HepG2 (cell line): ENCODE data around the gene FCMR. TPM values are rescaled to one million over a fixed set of nuclear protein-coding genes. Genes with fewer than 3 reads are reported as not detected.
A peak's percentile ranks its signal among the peaks of the same experiment; 100 is the strongest.

Source experiments
- AGO2 ChIP-seq: fragments of 200-400 bp; formaldehyde crosslinking; optimal IDR thresholded peaks from 2 replicates; pipeline ENCODE3; 2017; ENCODE audit warnings: mild to moderate bottlenecking, low read depth, low read length, moderate library complexity
- CCDC6 ChIP-seq: sonication (generic); formaldehyde crosslinking; IDR thresholded peaks from 2 replicates; pipeline ENCODE4 v1.8.1; 2022; ENCODE audit warnings: mild to moderate bottlenecking, missing genetic modification reagents, moderate library complexity
- FOXC1 ChIP-seq: sonication (generic); formaldehyde crosslinking; IDR thresholded peaks from 2 replicates; pipeline ENCODE4 v1.8.0; 2022; ENCODE audit warnings: mild to moderate bottlenecking, missing genetic modification reagents, borderline replicate concordance
- IRX3 ChIP-seq: sonication (generic); formaldehyde crosslinking; IDR thresholded peaks from 2 replicates; pipeline ENCODE4 v1.8.1; 2023; ENCODE audit warnings: mild to moderate bottlenecking, low read depth, missing genetic modification reagents, borderline replicate concordance
- MED1 ChIP-seq: sonication (generic); formaldehyde crosslinking; IDR thresholded peaks from 2 replicates; pipeline ENCODE4 v1.4.0; 2020; ENCODE audit warnings: missing genetic modification reagents
- MZF1 ChIP-seq: sonication (generic); formaldehyde crosslinking; IDR thresholded peaks from 2 replicates; pipeline ENCODE4 v1.8.1; 2023; ENCODE audit warnings: mild to moderate bottlenecking, missing genetic modification reagents, borderline replicate concordance
- PRPF4 ChIP-seq: fragments of 200-400 bp; formaldehyde crosslinking; IDR thresholded peaks from 2 replicates; pipeline ENCODE4 v1.6.1; 2016; ENCODE audit warnings: low read length, low read depth; ENCODE audit not compliant: poor library complexity, severe bottlenecking
- RELA ChIP-seq: sonication (generic); formaldehyde crosslinking; IDR thresholded peaks from 2 replicates; pipeline ENCODE4 v1.4.0; 2020; ENCODE audit warnings: missing genetic modification reagents
- RXRA ChIP-seq: sonication (generic); formaldehyde crosslinking; IDR thresholded peaks from 2 replicates; pipeline ENCODE4 v1.5.1; 2020; ENCODE audit warnings: missing genetic modification reagents
- SNAI1 ChIP-seq: sonication (generic); formaldehyde crosslinking; IDR thresholded peaks from 2 replicates; pipeline ENCODE4 v1.5.0; 2020; ENCODE audit warnings: mild to moderate bottlenecking, missing genetic modification reagents, borderline replicate concordance
- TCF12 ChIP-seq, 2 experiments: fragments of 450-650 bp in 1 of 2; sonication (generic) in 1 of 2; formaldehyde crosslinking in 1 of 2; IDR thresholded peaks; 2 replicates each; pipeline versions ENCODE4 v1.6.1 to v1.8.0; 2017 to 2022; ENCODE audit warnings: antibody characterized with exemption in 1 of 2, mild to moderate bottlenecking in 1 of 2, missing genetic modification reagents in 1 of 2, moderate library complexity in 1 of 2
- TRIM24 ChIP-seq: sonication (generic); formaldehyde crosslinking; IDR thresholded peaks from 2 replicates; pipeline ENCODE4 v1.8.0; 2022; ENCODE audit warnings: mild to moderate bottlenecking, missing genetic modification reagents
- ZNF367 ChIP-seq: sonication (generic); formaldehyde crosslinking; IDR thresholded peaks from 2 replicates; pipeline ENCODE4 v1.4.0; 2020; ENCODE audit warnings: missing genetic modification reagents, borderline replicate concordance
- ZNF550 ChIP-seq: sonication (generic); formaldehyde crosslinking; IDR thresholded peaks from 2 replicates; pipeline ENCODE4 v1.4.0; 2020; ENCODE audit warnings: mild to moderate bottlenecking, missing genetic modification reagents, borderline replicate concordance
- polyA plus RNA-seq, 8 experiments: library from polyadenylated mRNA; depleted of rRNA in 3 of 8; stranded (reverse) in 7 of 8; unstranded in 1 of 8; fragments of >200 nt; fragmentation: Illumina TruSeq in 4 of 8; extraction: Trizol in 4 of 8; gene quantifications; 2 replicates each; pipeline versions ENCODE4 v1.2.1 to v1.2.3, GENCODE V29; 2011 to 2016; ENCODE audit warnings: low read depth in 4 of 8, missing spikeins in 1 of 8, mixed read lengths in 1 of 8; ENCODE audit not compliant: insufficient read depth in 1 of 8
- total RNA-seq, 5 experiments: library from RNA; depleted of rRNA; stranded (reverse); fragments of >200 nt; fragmentation: Illumina TruSeq; extraction: Trizol; gene quantifications; 2 replicates each; pipeline ENCODE4 v1.2.3, GENCODE V29; 2016; ENCODE audit warnings: low read depth in 1 of 5
- TF ChIP-seq, protein P1 (sequence below), 2 experiments: sonication (generic) in 1 of 2; formaldehyde crosslinking in 1 of 2; IDR thresholded peaks; 2 replicates each; pipeline versions ENCODE4 v1.6.1 to v1.9.0; 2014 to 2022; ENCODE audit warnings: antibody characterized with exemption in 1 of 2, borderline replicate concordance in 1 of 2, inconsistent platforms in 1 of 2, low read depth in 1 of 2, missing genetic modification reagents in 1 of 2
- TF ChIP-seq, protein P2 (sequence below): sonication (generic); formaldehyde crosslinking; IDR thresholded peaks from 2 replicates; pipeline ENCODE4 v1.4.0; 2020; ENCODE audit warnings: missing genetic modification reagents
- TF ChIP-seq, protein P3 (sequence below): IDR thresholded peaks from 2 replicates; pipeline ENCODE4 v1.6.1; 2016
- TF ChIP-seq, protein P4 (sequence below): sonication (generic); formaldehyde crosslinking; IDR thresholded peaks from 2 replicates; pipeline ENCODE4 v1.8.0; 2022; ENCODE audit warnings: missing genetic modification reagents, low read depth, mild to moderate bottlenecking, borderline replicate concordance

FCMR gene
- total and polyA plus RNA-seq, 2 of the 13 experiments (the other 11 are each of a cell fraction or from before 2014, with no cell fraction given): not detected

DNA sequence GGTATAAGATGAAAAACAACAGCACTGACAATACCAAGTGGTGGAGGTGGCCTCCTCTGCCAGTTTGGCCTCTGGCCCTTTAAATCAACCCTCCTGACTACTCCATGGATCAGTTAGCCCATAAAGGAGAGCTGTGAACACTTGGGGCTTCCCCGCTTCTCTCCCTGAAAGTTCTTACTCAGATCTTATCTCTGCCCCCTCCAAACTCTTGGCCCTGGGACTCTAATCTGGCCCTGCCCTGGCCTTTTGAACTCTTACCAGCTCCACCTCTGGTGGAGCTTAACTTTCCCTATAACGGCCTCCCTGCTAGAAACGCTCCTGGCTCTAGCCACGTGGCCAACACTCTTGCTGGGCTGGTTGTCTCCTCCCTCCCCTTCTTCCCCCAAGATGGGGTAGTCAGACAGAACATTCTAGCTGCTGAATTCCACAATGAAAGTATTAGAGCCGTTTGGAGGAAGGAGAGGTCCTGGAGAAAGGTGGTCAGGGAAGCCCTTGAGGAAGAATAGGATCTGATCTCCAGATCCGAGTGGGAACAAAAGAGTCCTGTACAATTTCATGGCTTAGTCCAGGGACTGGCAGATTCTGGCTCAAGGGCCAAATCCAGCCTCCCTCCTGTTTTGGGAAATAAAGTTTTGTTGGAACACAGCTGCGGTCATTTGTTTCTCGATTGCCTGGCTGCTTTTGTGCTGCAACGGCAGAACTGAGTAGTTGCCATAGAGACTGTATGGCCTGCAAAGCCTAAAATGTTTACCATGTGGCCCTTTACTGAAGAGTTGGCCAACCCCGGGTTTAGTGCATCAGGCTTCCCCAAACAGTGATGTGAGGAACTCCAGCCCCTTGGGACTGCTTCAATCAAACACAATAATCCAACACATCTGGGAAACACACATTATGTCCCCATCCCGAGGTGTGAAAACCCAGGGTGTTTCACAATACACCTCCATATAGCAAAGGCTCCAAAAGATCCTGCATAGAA, 34.0 kb upstream of the FCMR start (continued):
- TF ChIP-seq, protein P1, sequence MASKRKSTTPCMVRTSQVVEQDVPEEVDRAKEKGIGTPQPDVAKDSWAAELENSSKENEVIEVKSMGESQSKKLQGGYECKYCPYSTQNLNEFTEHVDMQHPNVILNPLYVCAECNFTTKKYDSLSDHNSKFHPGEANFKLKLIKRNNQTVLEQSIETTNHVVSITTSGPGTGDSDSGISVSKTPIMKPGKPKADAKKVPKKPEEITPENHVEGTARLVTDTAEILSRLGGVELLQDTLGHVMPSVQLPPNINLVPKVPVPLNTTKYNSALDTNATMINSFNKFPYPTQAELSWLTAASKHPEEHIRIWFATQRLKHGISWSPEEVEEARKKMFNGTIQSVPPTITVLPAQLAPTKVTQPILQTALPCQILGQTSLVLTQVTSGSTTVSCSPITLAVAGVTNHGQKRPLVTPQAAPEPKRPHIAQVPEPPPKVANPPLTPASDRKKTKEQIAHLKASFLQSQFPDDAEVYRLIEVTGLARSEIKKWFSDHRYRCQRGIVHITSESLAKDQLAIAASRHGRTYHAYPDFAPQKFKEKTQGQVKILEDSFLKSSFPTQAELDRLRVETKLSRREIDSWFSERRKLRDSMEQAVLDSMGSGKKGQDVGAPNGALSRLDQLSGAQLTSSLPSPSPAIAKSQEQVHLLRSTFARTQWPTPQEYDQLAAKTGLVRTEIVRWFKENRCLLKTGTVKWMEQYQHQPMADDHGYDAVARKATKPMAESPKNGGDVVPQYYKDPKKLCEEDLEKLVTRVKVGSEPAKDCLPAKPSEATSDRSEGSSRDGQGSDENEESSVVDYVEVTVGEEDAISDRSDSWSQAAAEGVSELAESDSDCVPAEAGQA (IDR thresholded peaks at IDR 0.05; ENCODE audit: low read depth): no peak
- TF ChIP-seq, protein P1 (CRISPR knock-in tag; IDR thresholded peaks at IDR 0.05; ENCODE audit: borderline replicate concordance): no peak
- TF ChIP-seq AGO2 (no peak), ZNF367 (CRISPR knock-in tag) (no peak), PRPF4 (no peak), CCDC6 (CRISPR knock-in tag) (0 out of 2 replicates have a peak, but pooled peaks have one; percentile 35), TRIM24 (no peak), MED1 (CRISPR knock-in tag) (no peak), TCF12 (IDR thresholded peaks at IDR 0.05) (no peak), TCF12 (CRISPR knock-in tag; IDR thresholded peaks at IDR 0.05) (no peak), IRX3 (CRISPR knock-in tag) (no peak), RXRA (0 out of 2 replicates have a peak, but pooled peaks have one; percentile 13), MZF1 (no peak), SNAI1 (CRISPR knock-in tag) (no peak), ZNF550 (CRISPR knock-in tag) (no peak), RELA (CRISPR knock-in tag) (no peak), FOXC1 (CRISPR knock-in tag) (0 out of 2 replicates have a peak, but pooled peaks have one; percentile 46)
- TF ChIP-seq, protein P2, sequence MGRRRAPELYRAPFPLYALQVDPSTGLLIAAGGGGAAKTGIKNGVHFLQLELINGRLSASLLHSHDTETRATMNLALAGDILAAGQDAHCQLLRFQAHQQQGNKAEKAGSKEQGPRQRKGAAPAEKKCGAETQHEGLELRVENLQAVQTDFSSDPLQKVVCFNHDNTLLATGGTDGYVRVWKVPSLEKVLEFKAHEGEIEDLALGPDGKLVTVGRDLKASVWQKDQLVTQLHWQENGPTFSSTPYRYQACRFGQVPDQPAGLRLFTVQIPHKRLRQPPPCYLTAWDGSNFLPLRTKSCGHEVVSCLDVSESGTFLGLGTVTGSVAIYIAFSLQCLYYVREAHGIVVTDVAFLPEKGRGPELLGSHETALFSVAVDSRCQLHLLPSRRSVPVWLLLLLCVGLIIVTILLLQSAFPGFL (CRISPR knock-in tag): no peak
- TF ChIP-seq, protein P3, sequence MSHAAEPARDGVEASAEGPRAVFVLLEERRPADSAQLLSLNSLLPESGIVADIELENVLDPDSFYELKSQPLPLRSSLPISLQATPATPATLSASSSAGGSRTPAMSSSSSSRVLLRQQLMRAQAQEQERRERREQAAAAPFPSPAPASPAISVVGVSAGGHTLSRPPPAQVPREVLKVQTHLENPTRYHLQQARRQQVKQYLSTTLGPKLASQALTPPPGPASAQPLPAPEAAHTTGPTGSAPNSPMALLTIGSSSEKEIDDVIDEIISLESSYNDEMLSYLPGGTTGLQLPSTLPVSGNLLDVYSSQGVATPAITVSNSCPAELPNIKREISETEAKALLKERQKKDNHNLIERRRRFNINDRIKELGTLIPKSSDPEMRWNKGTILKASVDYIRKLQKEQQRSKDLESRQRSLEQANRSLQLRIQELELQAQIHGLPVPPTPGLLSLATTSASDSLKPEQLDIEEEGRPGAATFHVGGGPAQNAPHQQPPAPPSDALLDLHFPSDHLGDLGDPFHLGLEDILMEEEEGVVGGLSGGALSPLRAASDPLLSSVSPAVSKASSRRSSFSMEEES: no peak
- TF ChIP-seq, protein P4, sequence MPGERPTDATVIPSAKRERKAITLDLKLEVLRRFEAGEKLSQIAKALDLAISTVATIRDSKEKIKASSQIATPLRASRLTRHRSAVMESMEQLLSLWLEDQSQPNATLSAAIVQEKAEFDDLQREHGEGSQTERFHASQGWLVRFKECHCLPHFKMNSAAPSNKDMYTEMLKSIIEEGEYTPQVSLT (CRISPR knock-in tag): no peak
